Right lobe of liver (tissue), 6 donors: ENCODE measurements around the gene SLC2A6. TPM values are rescaled to one million over a fixed set of nuclear protein-coding genes. Genes with fewer than 3 reads are reported as not detected.

Experiments
- ATAC-seq, 4 donors: fragments of 200-7000 bp; cut with Tn5 transposase; one replicate each; pipeline ENCODE4 v1.9.1; 2020; ENCODE audit warnings: mild to moderate bottlenecking in 4 of 4, moderate library complexity in 4 of 4
- DNase-seq, 3 donors: peaks; one replicate each; pipeline ENCODE4 v3.0.0-alpha.2; 2020
- H3K27ac ChIP-seq, 3 donors: fragments of 200-600 bp; one replicate each; pipeline ENCODE4 v1.8.0; 2022
- H3K27me3 ChIP-seq, 2 donors: fragments of 200-600 bp; one replicate each; pipeline ENCODE4 v1.8.0; 2022
- H3K36me3 ChIP-seq, 4 donors: fragments of 200-600 bp; sonication (generic) in 1 of 4; one replicate each; pipeline versions ENCODE4 v1.5.1 to v1.8.0; 2017 to 2022; ENCODE audit warnings: control low read depth in 1 of 4
- H3K4me1 ChIP-seq, 4 donors: fragments of 200-600 bp; sonication (generic) in 1 of 4; one replicate each; pipeline versions ENCODE4 v1.5.1 to v1.8.0; 2017 to 2022; ENCODE audit warnings: control low read depth in 1 of 4
- H3K4me3 ChIP-seq, 3 donors: fragments of 200-600 bp; one replicate each; pipeline ENCODE4 v1.8.0; 2022
- H3K9me3 ChIP-seq, 4 donors: fragments of 200-600 bp; sonication (generic) in 1 of 4; one replicate each; pipeline versions ENCODE4 v1.5.1 to v1.8.0; 2017 to 2022; ENCODE audit warnings: control low read depth in 1 of 4
- POLR2A ChIP-seq: fragments of 450-650 bp; IDR thresholded peaks from one replicate; pipeline ENCODE4 v1.6.1; 2017; ENCODE audit warnings: antibody characterized with exemption, mild to moderate bottlenecking
- WGBS: methylation state at CpG from one replicate; pipeline ENCODE4 v1.1.6; 2018; ENCODE audit warnings: low coverage, low lambda C conversion rate; ENCODE audit not compliant: insufficient coverage; ENCODE audit errors: missing lambda C conversion rate; 5-methylcytosine and 5-hydroxymethylcytosine counted together
- intact Hi-C, 2 donors: fragments of 100-400 bp; cut with DNase I; formaldehyde crosslinking; loops; one replicate each; pipeline versions ENCODE4 v1.11.2 to v1.14.1; 2022
- total RNA-seq, 6 experiments: library from RNA; depleted of rRNA in 2 of 6; stranded (reverse); fragments of >200 nt in 2 of 6; fragmentation: NEBNext Ultra II Directional in 3 of 6; extraction: Animal tissue kit (Norgen Biotek cat#: 25700) in 3 of 6; gene quantifications; one replicate each; pipeline versions ENCODE4 v1.1.0 to v1.2.4, GENCODE V29; 2016 to 2023
- TF ChIP-seq, protein P1 (sequence below), 4 donors: fragments of 200-600 bp in 3 of 4; fragments of 450-650 bp in 1 of 4; IDR thresholded peaks; one replicate each; pipeline versions ENCODE4 v1.5.1 to v1.8.0; 2016 to 2022; ENCODE audit warnings: antibody characterized with exemption in 4 of 4, mild to moderate bottlenecking in 2 of 4
- donor health status: DM: no; HTN: yes; CAD: no.
- donor health status: DM: no; HTN: no; CAD: no.
- donor health status: DM: no; HTN: no; CAD: no.
- donor health status: DM: no; HTN: yes; CAD: no.
- donor health status: DM: no; HTN: yes; CAD: no.

SLC2A6 gene
- total RNA-seq, 6 experiments from 2014 or later: 0.88 to 6.8 (median 2.8) TPM

DNA sequence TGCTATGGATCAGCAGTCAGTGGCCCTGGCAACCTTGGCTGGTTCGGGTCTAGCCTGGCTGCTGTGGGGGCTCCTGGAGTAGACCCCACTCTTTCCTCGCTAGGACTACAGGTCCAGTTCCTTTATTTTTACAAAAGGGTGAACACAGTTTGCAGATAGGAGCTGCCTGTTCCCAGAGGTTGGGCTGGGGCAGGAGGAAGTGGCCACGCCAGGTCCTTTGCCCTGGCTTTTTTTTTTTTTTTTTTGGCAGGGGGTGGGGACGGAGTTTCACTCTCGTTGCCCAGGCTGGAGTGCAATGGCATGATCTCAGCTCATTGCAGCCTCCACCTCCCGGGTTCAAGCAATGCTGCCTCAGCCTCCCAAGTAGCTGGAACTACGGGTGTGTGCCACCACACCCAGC, 7.9 kb downstream of the SLC2A6 start:
- no peak for TF ChIP-seq POLR2A
- TF ChIP-seq, protein P1, sequence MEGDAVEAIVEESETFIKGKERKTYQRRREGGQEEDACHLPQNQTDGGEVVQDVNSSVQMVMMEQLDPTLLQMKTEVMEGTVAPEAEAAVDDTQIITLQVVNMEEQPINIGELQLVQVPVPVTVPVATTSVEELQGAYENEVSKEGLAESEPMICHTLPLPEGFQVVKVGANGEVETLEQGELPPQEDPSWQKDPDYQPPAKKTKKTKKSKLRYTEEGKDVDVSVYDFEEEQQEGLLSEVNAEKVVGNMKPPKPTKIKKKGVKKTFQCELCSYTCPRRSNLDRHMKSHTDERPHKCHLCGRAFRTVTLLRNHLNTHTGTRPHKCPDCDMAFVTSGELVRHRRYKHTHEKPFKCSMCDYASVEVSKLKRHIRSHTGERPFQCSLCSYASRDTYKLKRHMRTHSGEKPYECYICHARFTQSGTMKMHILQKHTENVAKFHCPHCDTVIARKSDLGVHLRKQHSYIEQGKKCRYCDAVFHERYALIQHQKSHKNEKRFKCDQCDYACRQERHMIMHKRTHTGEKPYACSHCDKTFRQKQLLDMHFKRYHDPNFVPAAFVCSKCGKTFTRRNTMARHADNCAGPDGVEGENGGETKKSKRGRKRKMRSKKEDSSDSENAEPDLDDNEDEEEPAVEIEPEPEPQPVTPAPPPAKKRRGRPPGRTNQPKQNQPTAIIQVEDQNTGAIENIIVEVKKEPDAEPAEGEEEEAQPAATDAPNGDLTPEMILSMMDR (IDR thresholded peaks at IDR 0.05): no peak
- H3K4me1 ChIP-seq: peaks cover 0 to 6% (median 0%) of the 10 kb centered on the region in 4 donors
- intact Hi-C loops: no loop called here
- 44% methylated on average over 5 of the region's 7 CpGs for WGBS
- DNase-seq: no peak
- no peak overlapping the region for H3K4me3 ChIP-seq
- peaks cover 0 to 24% (median 3%) of the 10 kb centered on the region in 4 donors for H3K36me3 ChIP-seq
- peak in 3 of 4 donors; percentile 20 to 35 (median 26) for ATAC-seq
- no peak overlapping the region for H3K27ac ChIP-seq
- H3K9me3 ChIP-seq: no peaks in the 10 kb centered on the region
- no peaks in the 10 kb centered on the region for H3K27me3 ChIP-seq

DNA sequence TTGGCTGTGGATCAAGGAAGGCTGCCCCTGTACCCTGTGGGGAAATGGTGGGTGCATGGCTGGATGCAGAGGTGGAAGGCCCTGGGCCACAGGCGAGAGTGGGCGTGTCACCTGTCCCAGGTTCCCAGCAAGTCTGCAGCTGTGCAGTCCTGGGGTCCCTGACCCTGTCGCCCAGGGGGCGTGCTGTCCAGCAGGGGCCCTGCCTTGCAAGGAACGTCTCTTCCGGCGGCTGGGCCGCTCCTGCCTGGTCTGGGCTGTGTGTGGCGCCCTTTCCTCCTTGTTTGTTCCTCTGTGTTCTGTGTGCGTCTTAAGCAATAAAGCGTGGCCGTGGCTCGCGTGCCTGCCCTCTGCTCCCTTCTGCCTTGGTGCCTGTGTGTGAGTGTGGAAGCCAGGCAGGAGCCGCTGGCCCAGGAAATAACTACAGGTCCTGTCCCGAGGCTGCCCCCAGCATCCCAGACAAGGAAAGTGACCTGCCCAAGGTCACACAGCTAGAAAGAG, 8.4 kb downstream of the SLC2A6 start:
- Histone ChIP-seq H3K9me3 (no peaks in the 10 kb centered on the region), H3K27me3 (no peaks in the 10 kb centered on the region), H3K36me3 (peaks cover 0 to 29% (median 6%) of the 10 kb centered on the region in 4 donors), H3K4me1 (peaks cover 0 to 6% (median 0%) of the 10 kb centered on the region in 4 donors), H3K4me3 (no peak overlapping the region), H3K27ac (no peak overlapping the region)
- peak in 3 of 4 donors; percentile 9 to 46 (median 22) for ATAC-seq
- intact Hi-C loops: no loop called here
- DNase-seq: no peak
- TF ChIP-seq, protein P1 (IDR thresholded peaks at IDR 0.05): no peak
- TF ChIP-seq POLR2A: no peak
- no CpG with 5 or more reads among the region's 16 CpGs for WGBS

DNA sequence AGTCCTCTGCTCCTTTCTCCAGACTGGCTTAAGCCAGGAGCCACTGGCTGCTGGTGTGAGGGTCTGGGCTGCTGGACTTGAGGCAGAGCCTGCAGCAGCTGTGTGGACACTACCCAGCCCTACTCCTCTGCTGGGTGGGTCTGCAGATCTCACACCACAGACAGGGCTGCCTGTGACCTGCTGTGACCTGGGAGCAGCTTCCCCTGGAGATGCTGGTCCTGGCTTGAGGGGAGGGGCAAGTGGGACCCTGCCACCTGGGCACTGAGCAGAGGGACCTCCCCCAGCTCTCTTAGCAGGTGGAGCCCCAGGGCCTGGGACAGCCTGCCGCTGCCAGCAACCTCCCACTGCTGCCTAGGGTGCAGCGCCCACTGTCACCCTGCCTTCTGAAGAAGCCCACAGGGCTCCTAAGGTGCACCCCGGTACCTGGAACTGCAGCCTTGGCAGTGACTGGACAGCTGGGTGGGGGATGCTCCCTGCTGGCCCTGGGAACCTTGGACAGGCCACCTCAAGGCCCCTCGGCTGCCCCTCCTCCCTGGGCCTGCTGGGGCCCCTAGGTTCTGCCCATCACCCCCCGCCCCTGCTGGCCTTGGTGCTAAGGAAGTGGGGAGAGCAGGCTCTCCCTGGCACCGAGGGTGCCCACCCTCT, 10.0 kb downstream of the SLC2A6 start:
- WGBS: no CpG with 5 or more reads among the region's 6 CpGs
- intact Hi-C loops: no loop called here
- no peak overlapping the region for H3K27ac ChIP-seq
- no peak for DNase-seq
- H3K36me3 ChIP-seq: peaks cover 0 to 35% (median 6%) of the 10 kb centered on the region in 4 donors
- no peak for TF ChIP-seq POLR2A
- TF ChIP-seq, protein P1 (IDR thresholded peaks at IDR 0.05): no peak
- H3K9me3 ChIP-seq: no peaks in the 10 kb centered on the region
- H3K4me1 ChIP-seq: peaks cover 0 to 6% (median 0%) of the 10 kb centered on the region in 4 donors
- H3K27me3 ChIP-seq: no peaks in the 10 kb centered on the region
- ATAC-seq: no peak
- H3K4me3 ChIP-seq: no peak overlapping the region

DNA sequence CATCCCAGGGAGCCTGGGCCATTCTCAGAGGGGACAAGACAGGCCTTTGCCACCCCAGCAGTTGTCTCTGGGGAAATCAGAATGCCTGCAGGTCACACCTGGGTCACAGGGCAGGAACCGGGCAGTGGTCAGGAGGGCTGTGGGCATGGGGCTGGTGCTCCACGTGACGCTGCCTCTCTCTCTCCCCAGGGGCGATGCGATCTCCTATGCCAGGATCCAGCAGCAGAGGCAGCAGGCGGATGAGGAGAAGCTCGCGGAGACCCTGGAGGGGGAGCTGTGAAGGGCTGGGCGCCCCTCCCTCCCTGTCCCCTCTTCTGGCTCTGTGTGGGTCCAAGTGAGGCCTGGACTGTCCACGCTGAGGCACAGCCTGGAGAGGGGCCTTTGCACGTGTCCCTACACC, 10.5 kb downstream of the SLC2A6 start:
- Histone ChIP-seq H3K4me3 (no peak overlapping the region), H3K27ac (no peak overlapping the region), H3K4me1 (peaks cover 0 to 6% (median 0%) of the 10 kb centered on the region in 4 donors), H3K36me3 (peaks cover 0 to 34% (median 6%) of the 10 kb centered on the region in 4 donors), H3K9me3 (no peaks in the 10 kb centered on the region), H3K27me3 (no peaks in the 10 kb centered on the region)
- TF ChIP-seq POLR2A: no peak
- TF ChIP-seq, protein P1 (IDR thresholded peaks at IDR 0.05): no peak
- no peak for DNase-seq
- no peak for ATAC-seq
- WGBS: no CpG with 5 or more reads among the region's 11 CpGs
- intact Hi-C loops: no loop called here
